Type B pancreatic cell (in vitro differentiated cells): Measurements from ENCODE around the gene ADCYAP1R1. TPM values are rescaled to one million over a fixed set of nuclear protein-coding genes. Genes with fewer than 3 reads are reported as not detected.

ENCODE experiments used
- DNase-seq: peaks from one replicate; pipeline ENCODE4 v3.0.0; 2021; ENCODE audit warnings: mixed read lengths; ENCODE audit not compliant: unreplicated experiment; ENCODE audit errors: extremely low spot score
- H3K27ac Mint-ChIP-seq: 2 replicates; pipeline ENCODE4 v1.8.0; 2021; ENCODE audit warnings: mild to moderate bottlenecking, mixed read lengths
- H3K27me3 Mint-ChIP-seq: 2 replicates; pipeline ENCODE4 v1.8.0; 2021; ENCODE audit warnings: mixed read lengths
- H3K36me3 Mint-ChIP-seq: 2 replicates; pipeline ENCODE4 v1.8.0; 2021; ENCODE audit warnings: mixed read lengths
- H3K4me1 Mint-ChIP-seq: one replicate; pipeline ENCODE4 v1.8.0; 2021; ENCODE audit warnings: mixed read lengths; ENCODE audit not compliant: unreplicated experiment
- H3K4me3 Mint-ChIP-seq: 2 replicates; pipeline ENCODE4 v1.8.0; 2021; ENCODE audit warnings: mild to moderate bottlenecking, mixed read lengths
- H3K9me3 Mint-ChIP-seq: 2 replicates; pipeline ENCODE4 v1.8.0; 2021; ENCODE audit warnings: mixed read lengths
- total RNA-seq: library from RNA; stranded (reverse); gene quantifications from 2 replicates; pipeline ENCODE4 v1.2.1, GENCODE V29; 2021; ENCODE audit warnings: low replicate concordance
- TF ChIP-seq, protein P1 (sequence below): fragments of 200-600 bp; sonication (generic); conservative IDR thresholded peaks from 2 replicates; pipeline ENCODE4 v1.5.0; 2021; ENCODE audit warnings: antibody characterized with exemption, mild to moderate bottlenecking

The ADCYAP1R1 gene
- total RNA-seq, 1 donor from 2014 or later: 2.8 TPM

- H3K36me3 Mint-ChIP-seq: no peaks in the 10 kb centered on the region
- peaks cover 19% of the 10 kb centered on the region for H3K27me3 Mint-ChIP-seq
- H3K9me3 Mint-ChIP-seq: no peaks in the 10 kb centered on the region
- no peak overlapping the region for H3K27ac Mint-ChIP-seq
- H3K4me1 Mint-ChIP-seq: no peaks in the 10 kb centered on the region
- TF ChIP-seq, protein P1, sequence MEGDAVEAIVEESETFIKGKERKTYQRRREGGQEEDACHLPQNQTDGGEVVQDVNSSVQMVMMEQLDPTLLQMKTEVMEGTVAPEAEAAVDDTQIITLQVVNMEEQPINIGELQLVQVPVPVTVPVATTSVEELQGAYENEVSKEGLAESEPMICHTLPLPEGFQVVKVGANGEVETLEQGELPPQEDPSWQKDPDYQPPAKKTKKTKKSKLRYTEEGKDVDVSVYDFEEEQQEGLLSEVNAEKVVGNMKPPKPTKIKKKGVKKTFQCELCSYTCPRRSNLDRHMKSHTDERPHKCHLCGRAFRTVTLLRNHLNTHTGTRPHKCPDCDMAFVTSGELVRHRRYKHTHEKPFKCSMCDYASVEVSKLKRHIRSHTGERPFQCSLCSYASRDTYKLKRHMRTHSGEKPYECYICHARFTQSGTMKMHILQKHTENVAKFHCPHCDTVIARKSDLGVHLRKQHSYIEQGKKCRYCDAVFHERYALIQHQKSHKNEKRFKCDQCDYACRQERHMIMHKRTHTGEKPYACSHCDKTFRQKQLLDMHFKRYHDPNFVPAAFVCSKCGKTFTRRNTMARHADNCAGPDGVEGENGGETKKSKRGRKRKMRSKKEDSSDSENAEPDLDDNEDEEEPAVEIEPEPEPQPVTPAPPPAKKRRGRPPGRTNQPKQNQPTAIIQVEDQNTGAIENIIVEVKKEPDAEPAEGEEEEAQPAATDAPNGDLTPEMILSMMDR: no peak
- H3K4me3 Mint-ChIP-seq: no peak overlapping the region
- no peak for DNase-seq
Observed at GRCh38 chr7:31020652-31021051, 31.5 kb upstream of the ADCYAP1R1 start.

- no peak overlapping the region for H3K27ac Mint-ChIP-seq
- no peak overlapping the region for H3K4me3 Mint-ChIP-seq
- H3K9me3 Mint-ChIP-seq: no peaks in the 10 kb centered on the region
- peaks cover 6% of the 10 kb centered on the region for H3K4me1 Mint-ChIP-seq
- DNase-seq: no peak
- peaks cover 27% of the 10 kb centered on the region for H3K27me3 Mint-ChIP-seq
- TF ChIP-seq, protein P1: no peak
- H3K36me3 Mint-ChIP-seq: no peaks in the 10 kb centered on the region
Observed at GRCh38 chr7:31022117-31022516, 30.0 kb upstream of the ADCYAP1R1 start.

- H3K4me3 Mint-ChIP-seq: no peak overlapping the region
- peaks cover 12% of the 10 kb centered on the region for H3K4me1 Mint-ChIP-seq
- no peaks in the 10 kb centered on the region for H3K36me3 Mint-ChIP-seq
- H3K27ac Mint-ChIP-seq: no peak overlapping the region
- H3K27me3 Mint-ChIP-seq: peaks cover 27% of the 10 kb centered on the region
- no peak for DNase-seq
- TF ChIP-seq, protein P1: no peak
- no peaks in the 10 kb centered on the region for H3K9me3 Mint-ChIP-seq
Observed at GRCh38 chr7:31022726-31023125, 29.4 kb upstream of the ADCYAP1R1 start.

DNA sequence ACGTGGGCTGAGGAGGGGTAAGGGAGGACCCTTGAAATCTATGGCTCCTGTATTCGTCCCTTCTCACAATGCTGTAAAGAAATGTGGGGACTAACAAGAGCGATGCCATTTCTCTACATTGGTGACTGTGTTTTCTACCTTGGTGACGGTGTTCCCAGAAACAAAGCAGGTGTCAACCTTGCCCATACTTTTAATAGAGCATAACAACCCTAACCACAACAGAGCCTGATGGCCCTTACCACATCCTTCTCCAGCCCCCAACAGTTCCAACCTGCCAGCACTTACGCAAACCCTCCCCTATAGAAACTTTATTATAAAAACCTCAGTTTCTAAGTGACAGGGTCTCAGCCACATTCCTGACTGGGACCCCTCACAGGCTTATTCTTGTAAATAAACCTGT, 28.2 kb upstream of the ADCYAP1R1 start:
- Mint-ChIP-seq H3K4me3 (no peak overlapping the region), H3K27me3 (peaks cover 27% of the 10 kb centered on the region), H3K36me3 (no peaks in the 10 kb centered on the region), H3K9me3 (no peaks in the 10 kb centered on the region), H3K4me1 (peaks cover 12% of the 10 kb centered on the region), H3K27ac (no peak overlapping the region)
- TF ChIP-seq, protein P1: no peak
- no peak for DNase-seq

DNA sequence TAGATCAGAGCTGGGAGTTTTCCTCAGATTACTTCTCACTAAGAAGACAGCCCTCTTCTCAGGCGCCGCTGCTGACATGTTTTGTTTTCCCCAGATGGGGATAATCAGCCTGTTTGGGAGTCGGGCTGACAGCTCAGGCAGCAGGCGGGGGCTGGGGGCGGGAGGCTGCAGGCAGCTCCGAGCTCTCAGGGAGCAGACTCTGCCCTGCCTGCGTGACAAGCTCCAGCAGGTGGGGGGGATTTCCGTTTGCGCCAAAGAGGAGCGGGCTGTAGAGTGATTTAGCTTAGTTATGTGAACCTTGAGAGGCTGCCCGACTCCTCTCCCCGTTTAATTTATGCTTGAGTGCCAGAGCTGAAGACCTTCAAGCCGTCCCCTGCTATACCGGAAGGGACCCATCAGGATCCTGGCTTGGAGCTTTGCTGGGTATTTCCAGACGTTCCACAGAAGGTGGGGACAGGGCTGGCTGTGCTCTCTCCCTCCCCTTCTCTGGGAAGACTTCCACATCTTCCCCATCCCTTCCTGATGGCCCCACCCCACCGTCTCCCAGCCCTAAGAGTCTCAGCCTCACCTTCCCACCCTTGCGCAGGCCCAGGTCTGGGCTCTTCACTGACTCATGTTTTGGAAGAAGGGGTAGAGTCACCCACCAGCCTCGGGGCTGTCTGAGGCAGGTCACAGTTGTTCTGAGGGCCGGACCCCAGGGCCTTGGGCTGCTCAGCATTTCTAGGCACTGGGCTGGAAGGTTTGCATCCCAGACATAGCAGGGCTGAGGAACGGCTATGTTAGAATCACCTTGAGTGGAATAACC, 24.7 kb upstream of the ADCYAP1R1 start:
- Mint-ChIP-seq H3K4me3 (no peak overlapping the region), H3K36me3 (no peaks in the 10 kb centered on the region)

More for the DNA sequence above, 24.7 kb upstream of the ADCYAP1R1 start:
- TF ChIP-seq, protein P1: no peak
- Mint-ChIP-seq H3K4me1 (peaks cover 12% of the 10 kb centered on the region), H3K27me3 (peaks cover 24% of the 10 kb centered on the region), H3K9me3 (no peaks in the 10 kb centered on the region), H3K27ac (no peak overlapping the region)
- DNase-seq: no peak
